Vagina (tissue), 2 donors: ENCODE results near the gene C20orf202.

ENCODE experiments used
- POLR2A ChIP-seq, 2 donors: fragments of 450-650 bp; IDR thresholded peaks; one replicate each; pipeline ENCODE4 v1.6.1; 2017; ENCODE audit warnings: antibody characterized with exemption in 2 of 2, mild to moderate bottlenecking in 2 of 2, moderate library complexity in 2 of 2
- POLR2AphosphoS5 ChIP-seq, 2 donors: sonication (generic); formaldehyde crosslinking; IDR thresholded peaks; one replicate each; pipeline ENCODE4 v1.9.0; 2017; ENCODE audit warnings: antibody characterized with exemption in 2 of 2, mild to moderate bottlenecking in 2 of 2, low read depth in 1 of 2; ENCODE audit not compliant: insufficient read depth in 1 of 2
- TF ChIP-seq, protein P1 (sequence below), 3 experiments: fragments of 450-650 bp in 2 of 3; fragments of 200-600 bp in 1 of 3; sonication (generic) in 1 of 3; IDR thresholded peaks; one replicate each; pipeline ENCODE4 v1.5.1; 2017 to 2019; ENCODE audit warnings: antibody characterized with exemption in 3 of 3, mild to moderate bottlenecking in 2 of 3, moderate library complexity in 2 of 3

- TF ChIP-seq POLR2A (IDR thresholded peaks at IDR 0.05) (no peak), POLR2AphosphoS5 (IDR thresholded peaks at IDR 0.05; ENCODE audit: insufficient read depth in 1 of 2, low read depth in 1 of 2) (no peak)
- TF ChIP-seq, protein P1, sequence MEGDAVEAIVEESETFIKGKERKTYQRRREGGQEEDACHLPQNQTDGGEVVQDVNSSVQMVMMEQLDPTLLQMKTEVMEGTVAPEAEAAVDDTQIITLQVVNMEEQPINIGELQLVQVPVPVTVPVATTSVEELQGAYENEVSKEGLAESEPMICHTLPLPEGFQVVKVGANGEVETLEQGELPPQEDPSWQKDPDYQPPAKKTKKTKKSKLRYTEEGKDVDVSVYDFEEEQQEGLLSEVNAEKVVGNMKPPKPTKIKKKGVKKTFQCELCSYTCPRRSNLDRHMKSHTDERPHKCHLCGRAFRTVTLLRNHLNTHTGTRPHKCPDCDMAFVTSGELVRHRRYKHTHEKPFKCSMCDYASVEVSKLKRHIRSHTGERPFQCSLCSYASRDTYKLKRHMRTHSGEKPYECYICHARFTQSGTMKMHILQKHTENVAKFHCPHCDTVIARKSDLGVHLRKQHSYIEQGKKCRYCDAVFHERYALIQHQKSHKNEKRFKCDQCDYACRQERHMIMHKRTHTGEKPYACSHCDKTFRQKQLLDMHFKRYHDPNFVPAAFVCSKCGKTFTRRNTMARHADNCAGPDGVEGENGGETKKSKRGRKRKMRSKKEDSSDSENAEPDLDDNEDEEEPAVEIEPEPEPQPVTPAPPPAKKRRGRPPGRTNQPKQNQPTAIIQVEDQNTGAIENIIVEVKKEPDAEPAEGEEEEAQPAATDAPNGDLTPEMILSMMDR (IDR thresholded peaks at IDR 0.05), result no peak
Observed at GRCh38 chr20:1199212-1199873, 3.9 kb upstream of the C20orf202 start.
